K562 (cell line): Measurements from ENCODE around the gene RNF152. TPM values are rescaled to one million over a fixed set of nuclear protein-coding genes. Genes with fewer than 3 reads are reported as not detected.

ENCODE experiments used
- ATAC-seq: fragments of 200-7000 bp; cut with Tn5 transposase; 3 replicates; pipeline ENCODE4 v1.9.1; 2020; ENCODE audit warnings: moderate library complexity
- Bru-seq: library from RNA; stranded (reverse); fragments of 400-500 nt; gene quantifications from one replicate; lab custom pipeline; 2021; lab: Mats Ljungman, UMichigan
- BruChase-seq, 2 experiments: library from RNA; stranded (reverse); fragments of 400-500 nt; gene quantifications; one replicate each; lab custom pipeline; 2021; lab: Mats Ljungman, UMichigan
- BruUV-seq: library from RNA; stranded (reverse); fragments of 400-500 nt; replicated peaks from 2 replicates; lab custom pipeline; 2021; lab: Mats Ljungman, UMichigan
- CTCF ChIA-PET: fragments of 300-600 bp; formaldehyde crosslinking; extraction: SDS; loops from one replicate; lab custom pipeline; 2021; ENCODE audit warnings: low intra/inter-chr PET ratio; lab: Yijun Ruan, JAX
- POLR2A ChIA-PET: fragments of 300-600, 350-650 bp; sonication (Branson Sonifier 250); formaldehyde crosslinking; extraction: SDS; loops from one replicate; lab custom pipeline; 2021; ENCODE audit warnings: antibody characterized with exemption, inconsistent platforms; lab: Yijun Ruan, JAX
- DNase-seq, 4 experiments: peaks; one replicate each; pipeline versions ENCODE4 v3.0.0 to v3.0.0-alpha.2; 2011 to 2018; ENCODE audit warnings: low spot score in 3 of 4, mixed read lengths in 3 of 4; ENCODE audit errors: extremely low read depth in 1 of 4
- FAIRE-seq: peaks from 2 replicates; lab custom pipeline; 2011; peaks lifted over from hg19 to GRCh38; lab: Jason Lieb, UNC
- H2AFZ ChIP-seq: 2 replicates; pipeline ENCODE4 v1.6.0; 2011; ENCODE audit warnings: low read depth, low read length, control low read depth, inconsistent platforms
- H3K27ac ChIP-seq: fragments of 200-600 bp; 3 replicates; pipeline ENCODE4 v1.8.0; 2011; ENCODE audit warnings: low read depth, mild to moderate bottlenecking, control low read depth, inconsistent platforms, low read length, moderate library complexity, mixed read lengths; ENCODE audit errors: extremely low read depth
- H3K27me3 ChIP-seq, 2 experiments: fragments of 300-600 bp in 1 of 2; 2 replicates in 1 of 2; 3 replicates in 1 of 2; pipeline versions ENCODE4 v1.6.0 to v1.8.0; 2011; ENCODE audit warnings: inconsistent platforms in 2 of 2, low read length in 2 of 2, mild to moderate bottlenecking in 1 of 2, mixed read lengths in 1 of 2, moderate library complexity in 1 of 2; ENCODE audit not compliant: control insufficient read depth in 2 of 2, insufficient read depth in 2 of 2
- H3K36me3 ChIP-seq: fragments of 300-600 bp; 3 replicates; pipeline ENCODE4 v1.8.0; 2011; ENCODE audit warnings: mild to moderate bottlenecking, low read length, inconsistent platforms; ENCODE audit not compliant: control insufficient read depth, insufficient read depth
- H3K4me1 ChIP-seq, 2 experiments: fragments of 200-600 bp in 1 of 2; replicated peaks in 1 of 2; 2 replicates in 1 of 2; 3 replicates in 1 of 2; pipeline versions ENCODE4 v1.5.1 to v1.8.0; 2011; ENCODE audit warnings: inconsistent platforms in 2 of 2, low read length in 2 of 2, mild to moderate bottlenecking in 1 of 2, mixed read lengths in 1 of 2, moderate library complexity in 1 of 2; ENCODE audit not compliant: control insufficient read depth in 2 of 2, insufficient read depth in 2 of 2
- H3K4me2 ChIP-seq: 2 replicates; pipeline ENCODE4 v1.6.1; 2011; ENCODE audit warnings: low read length, control low read depth, inconsistent platforms, mixed read lengths; ENCODE audit not compliant: insufficient read depth
- H3K4me3 ChIP-seq: fragments of 200-600 bp; sonication (generic), shearing (Covaris generic); 2 replicates; pipeline ENCODE4 v1.5.1; 2016; ENCODE audit warnings: control low read depth, inconsistent platforms
- H3K79me2 ChIP-seq: fragments of 200-600 bp; 3 replicates; pipeline ENCODE4 v1.8.0; 2011; ENCODE audit warnings: low read length, inconsistent platforms; ENCODE audit not compliant: control insufficient read depth, insufficient read depth
- H3K9ac ChIP-seq, 2 experiments: 2 replicates each; pipeline versions ENCODE4 v1.6.0 to v1.6.1; 2011; ENCODE audit warnings: low read depth in 2 of 2, low read length in 2 of 2, control low read depth in 1 of 2, inconsistent platforms in 1 of 2, mild to moderate bottlenecking in 1 of 2, mixed read lengths in 1 of 2; ENCODE audit not compliant: insufficient read depth in 1 of 2
- H3K9me1 ChIP-seq: one replicate; pipeline ENCODE4 v1.6.0; 2011; ENCODE audit warnings: inconsistent platforms, mild to moderate bottlenecking, low read length, moderate library complexity; ENCODE audit not compliant: control insufficient read depth, insufficient read depth
- H3K9me3 ChIP-seq: replicated peaks from 2 replicates; pipeline ENCODE4 v1.5.1; 2011; ENCODE audit warnings: low read depth, low read length, inconsistent platforms; ENCODE audit not compliant: control insufficient read depth, insufficient read depth
- H4K20me1 ChIP-seq: replicated peaks from 2 replicates; pipeline ENCODE4 v1.6.1; 2011; ENCODE audit warnings: low read length, inconsistent platforms, mixed read lengths; ENCODE audit not compliant: control insufficient read depth, insufficient read depth
- HCFC1 ChIP-seq: IDR thresholded peaks from 2 replicates; pipeline ENCODE4 v1.6.1; 2012; ENCODE audit warnings: low read depth, low read length, improper control_type of control experiment
- KLF16 ChIP-seq: IDR thresholded peaks from 2 replicates; pipeline ENCODE4 v1.6.1; 2016; ENCODE audit warnings: antibody characterized with exemption
- NFE2 ChIP-seq: IDR thresholded peaks from 2 replicates; pipeline ENCODE4 v1.6.1; 2014; ENCODE audit warnings: antibody characterized with exemption, low read depth
- PML ChIP-seq: IDR thresholded peaks from 2 replicates; pipeline ENCODE4 v1.6.1; 2012; ENCODE audit warnings: low read length, inconsistent platforms
- SP2 ChIP-seq: IDR thresholded peaks from 2 replicates; pipeline ENCODE4 v1.6.1; 2011; ENCODE audit warnings: mild to moderate bottlenecking, low read depth, low read length, moderate library complexity; ENCODE audit not compliant: poor library complexity, severe bottlenecking; ENCODE audit errors: extremely low read depth
- SRSF3 ChIP-seq: fragments of 200-400 bp; formaldehyde crosslinking; IDR thresholded peaks from 2 replicates; pipeline ENCODE4 v1.6.1; 2016; ENCODE audit warnings: mild to moderate bottlenecking, low read length, moderate library complexity; ENCODE audit not compliant: insufficient read depth
- U2AF2 ChIP-seq: fragments of 200-400 bp; formaldehyde crosslinking; optimal IDR thresholded peaks from 2 replicates; pipeline ENCODE3; 2017; ENCODE audit warnings: low read depth, mild to moderate bottlenecking, low read length
- ZNF134 ChIP-seq: fragments of 250-450 bp; sonication (Bioruptor Pico); conservative IDR thresholded peaks from 2 replicates; pipeline ENCODE4 v1.4.0; 2020
- ZNF668 ChIP-seq: fragments of 250-450 bp; sonication (Bioruptor Pico); IDR thresholded peaks from 2 replicates; pipeline ENCODE4 v1.8.0; 2022; ENCODE audit warnings: mild to moderate bottlenecking, inconsistent platforms
- WGBS: fragments of 100-300 bp; shearing (Covaris generic); methylation state at CpG from one replicate; pipeline ENCODE4 v1.1.6; 2016; ENCODE audit warnings: low coverage, mixed read lengths; ENCODE audit not compliant: insufficient coverage; ENCODE audit errors: missing lambda C conversion rate; 5-methylcytosine and 5-hydroxymethylcytosine counted together
- in situ Hi-C: fragments of 300-500 bp; cut with MboI; formaldehyde crosslinking; loops from 4 replicates; pipeline ENCODE4 v1.15.0; 2018; ENCODE audit warnings: inconsistent platforms, mixed read lengths
- intact Hi-C: fragments of 100-400 bp; cut with micrococcal nuclease; formaldehyde crosslinking; loops from 2 replicates; pipeline ENCODE4 v1.14.2; 2022
- long read RNA-seq, 3 experiments: library from polyadenylated mRNA in 2 of 3; library from RNA in 1 of 3; unstranded in 2 of 3; stranded (forward) in 1 of 3; transcript quantifications; one replicate each; pipeline ENCODE4 v2.0.0, GENCODE V29; 2019 to 2022
- polyA minus RNA-seq, 3 experiments: library from RNA; depleted of rRNA, polyadenylated mRNA; stranded (reverse); fragments of >200 nt; gene quantifications; 2 replicates each; pipeline ENCODE4 v1.2.3, GENCODE V29; 2011
- polyA plus RNA-seq, 8 experiments: library from polyadenylated mRNA; depleted of rRNA in 4 of 8; stranded (reverse) in 5 of 8; unstranded in 3 of 8; fragments of >200 nt; fragmentation: Nextera tagmentation in 2 of 8; fragmentation: Illumina TruSeq in 1 of 8; extraction: Ambion mirVana in 2 of 8; extraction: Trizol in 1 of 8; gene quantifications; 2 replicates each; pipeline versions ENCODE4 v1.2.1 to v1.2.3, GENCODE V29; 2011 to 2014; ENCODE audit warnings: inconsistent platforms in 1 of 8, missing spikeins in 1 of 8
- total RNA-seq, 7 experiments: library from RNA; depleted of rRNA in 6 of 7; stranded (reverse); fragments of >200 nt in 6 of 7; fragmentation: Illumina TruSeq in 2 of 7; extraction: Trizol in 2 of 7; gene quantifications; 2 replicates each; pipeline versions ENCODE4 v1.2.1 to v1.2.3, GENCODE V29; 2011 to 2021; ENCODE audit warnings: low replicate concordance in 1 of 7
- TF ChIP-seq, protein P1 (sequence below): sonication (generic); formaldehyde crosslinking; IDR thresholded peaks from 2 replicates; pipeline ENCODE4 v1.8.1; 2022; ENCODE audit warnings: missing genetic modification reagents
- TF ChIP-seq, protein P2 (sequence below): IDR thresholded peaks from 2 replicates; pipeline ENCODE4 v1.6.1; 2016; ENCODE audit warnings: missing genetic modification characterization, missing compliant biosample characterization

The RNF152 gene, protein sequence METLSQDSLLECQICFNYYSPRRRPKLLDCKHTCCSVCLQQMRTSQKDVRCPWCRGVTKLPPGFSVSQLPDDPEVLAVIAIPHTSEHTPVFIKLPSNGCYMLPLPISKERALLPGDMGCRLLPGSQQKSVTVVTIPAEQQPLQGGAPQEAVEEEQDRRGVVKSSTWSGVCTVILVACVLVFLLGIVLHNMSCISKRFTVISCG
- 0.83 TPM in 1 of 2 replicates, not detected in the other for total RNA-seq (2011; cell fraction: chromatin; rRNA removed; ENCODE audit: low replicate concordance)
- under 0.01 TPM in 1 of 2 replicates, not detected in the other for total RNA-seq (2011; cell fraction: nucleolus; rRNA removed)
- 0.08 TPM in 1 of 2 replicates, not detected in the other for total RNA-seq (2011; cell fraction: nucleoplasm; rRNA removed)
- not detected in 2 replicates for total RNA-seq (2014; rRNA removed)
- not detected in 2 replicates for total RNA-seq (2014; rRNA removed; fragmentation: Illumina TruSeq; extraction: Trizol)
- not detected in 2 replicates for total RNA-seq (2015; rRNA removed; fragmentation: Illumina TruSeq; extraction: Trizol)
- total RNA-seq (2021): 0.02 and 0.04 TPM in 2 replicates
- polyA plus RNA-seq (2011; rRNA removed): not detected in 2 replicates
- 0.21 TPM in 1 of 2 replicates, not detected in the other for polyA plus RNA-seq (2011; cell fraction: cytosol; rRNA removed)
- 0.01 TPM in 1 of 2 replicates, not detected in the other for polyA plus RNA-seq (2011; cell fraction: nucleus; rRNA removed)
- polyA plus RNA-seq (2012): not detected in 2 replicates
- polyA plus RNA-seq (2014; fragmentation: Illumina TruSeq; extraction: Trizol): not detected in 2 replicates
- polyA plus RNA-seq (2014; fragmentation: Nextera tagmentation; extraction: Ambion mirVana): not detected
- polyA plus RNA-seq (2014; rRNA removed): 0.05 TPM in 1 of 2 replicates, not detected in the other
- not detected in 2 replicates for polyA minus RNA-seq (2011; rRNA and poly(A)+ RNA removed)
- polyA minus RNA-seq (2011; cell fraction: cytosol; rRNA and poly(A)+ RNA removed): not detected in 2 replicates
- polyA minus RNA-seq (2011; cell fraction: nucleus; rRNA and poly(A)+ RNA removed): not detected in 2 replicates
- Bru-seq, nascent RNA: percentile 7 among the genes with signal in this experiment
- BruChase-seq, experiment 1, labeled RNA remaining after a 2-hour chase: percentile 12 among the genes with signal in this experiment
- percentile 13 among the genes with signal in this experiment for BruChase-seq, experiment 2, labeled RNA remaining after a 6-hour chase
- long read RNA-seq, experiment 1: 0 reads
- long read RNA-seq, experiment 2: 0 reads
- long read RNA-seq, experiment 3: 0 reads

DNA sequence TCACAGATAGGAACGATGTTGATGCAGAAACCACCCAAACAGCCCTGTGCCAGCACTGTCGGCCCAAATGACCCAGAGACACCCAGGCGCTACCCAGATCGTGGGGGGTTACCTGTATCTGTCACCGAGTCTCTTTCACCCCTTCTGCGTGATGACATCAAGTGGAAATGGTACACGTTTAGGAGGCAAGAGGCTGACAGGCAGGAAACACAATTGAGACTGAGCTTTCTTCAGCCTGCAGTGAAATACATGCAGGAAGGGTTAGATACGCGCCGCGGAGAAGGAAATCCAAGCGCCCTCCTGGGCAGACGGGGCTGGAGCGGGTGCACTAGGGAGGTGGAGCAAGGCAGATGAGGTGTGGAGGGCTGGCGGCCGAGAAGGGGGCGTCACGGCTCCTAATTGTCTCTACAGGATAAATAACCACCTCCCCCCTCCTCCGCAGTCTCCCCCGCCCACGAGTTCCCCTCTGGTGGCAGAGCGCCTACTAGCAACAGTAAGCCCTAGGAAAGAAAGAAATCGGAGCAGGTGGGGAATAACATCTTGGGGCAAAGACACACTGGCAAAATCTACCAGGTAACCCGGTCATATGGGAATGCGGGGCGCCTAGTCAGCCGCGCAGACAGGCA, at the start of gene RNF152:
RNF152 (minus strand) TSS at position 325 of the 626 bp plus-strand sequence. CDS start 76,544 bp downstream, outside the sequence.
- intact Hi-C loops (no loop called here), in situ Hi-C loops (no loop called here)
- Histone ChIP-seq H3K9me3 (no peaks in the 10 kb centered on the region), H3K9me1 (no peaks in the 10 kb centered on the region), H3K4me2 (no peak within 1 kb of the TSS; the same call in 1 of the 2 replicates), H3K4me3 (peak within 1 kb of the TSS; percentile 38), H3K27me3 (peaks cover 0 to 11% of the 10 kb centered on the region in 2 experiments; a peak in 1 of 5 replicates), H3K9ac (peak within 1 kb of the TSS in 1 of 2 experiments; percentile 52; a peak in 1 of 4 replicates), H3K36me3 (no peaks in the 10 kb centered on the region), H3K4me1 (peaks cover 0 to 15% of the 10 kb centered on the region in 2 experiments; a peak in 2 of 5 replicates), H3K27ac (no peak within 1 kb of the TSS), H4K20me1 (no peaks in the 10 kb centered on the region), H2AFZ (0 out of 2 replicates have a peak within 1 kb of the TSS, but pooled peaks have one; percentile 55), H3K79me2 (no peaks in the 10 kb centered on the region)
- 20% methylated on average over 3 of the region's 28 CpGs for WGBS
- no peak for ATAC-seq
- no peak for FAIRE-seq
- ChIA-PET POLR2A (no interaction called here), CTCF (no interaction called here)
- no peak for DNase-seq
- TF ChIP-seq SP2 (no peak), PML (no peak), U2AF2 (no peak), ZNF134 (CRISPR knock-in tag) (no peak), HCFC1 (no peak), ZNF668 (no peak), NFE2 (no peak), KLF16 (no peak), SRSF3 (no peak)
- TF ChIP-seq, protein P1, sequence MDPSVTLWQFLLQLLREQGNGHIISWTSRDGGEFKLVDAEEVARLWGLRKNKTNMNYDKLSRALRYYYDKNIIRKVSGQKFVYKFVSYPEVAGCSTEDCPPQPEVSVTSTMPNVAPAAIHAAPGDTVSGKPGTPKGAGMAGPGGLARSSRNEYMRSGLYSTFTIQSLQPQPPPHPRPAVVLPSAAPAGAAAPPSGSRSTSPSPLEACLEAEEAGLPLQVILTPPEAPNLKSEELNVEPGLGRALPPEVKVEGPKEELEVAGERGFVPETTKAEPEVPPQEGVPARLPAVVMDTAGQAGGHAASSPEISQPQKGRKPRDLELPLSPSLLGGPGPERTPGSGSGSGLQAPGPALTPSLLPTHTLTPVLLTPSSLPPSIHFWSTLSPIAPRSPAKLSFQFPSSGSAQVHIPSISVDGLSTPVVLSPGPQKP (CRISPR knock-in tag): no peak
- TF ChIP-seq, protein P2, sequence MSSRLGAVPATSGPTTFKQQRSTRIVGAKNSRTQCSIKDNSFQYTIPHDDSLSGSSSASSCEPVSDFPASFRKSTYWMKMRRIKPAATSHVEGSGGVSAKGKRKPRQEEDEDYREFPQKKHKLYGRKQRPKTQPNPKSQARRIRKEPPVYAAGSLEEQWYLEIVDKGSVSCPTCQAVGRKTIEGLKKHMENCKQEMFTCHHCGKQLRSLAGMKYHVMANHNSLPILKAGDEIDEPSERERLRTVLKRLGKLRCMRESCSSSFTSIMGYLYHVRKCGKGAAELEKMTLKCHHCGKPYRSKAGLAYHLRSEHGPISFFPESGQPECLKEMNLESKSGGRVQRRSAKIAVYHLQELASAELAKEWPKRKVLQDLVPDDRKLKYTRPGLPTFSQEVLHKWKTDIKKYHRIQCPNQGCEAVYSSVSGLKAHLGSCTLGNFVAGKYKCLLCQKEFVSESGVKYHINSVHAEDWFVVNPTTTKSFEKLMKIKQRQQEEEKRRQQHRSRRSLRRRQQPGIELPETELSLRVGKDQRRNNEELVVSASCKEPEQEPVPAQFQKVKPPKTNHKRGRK (tag): no peak
- BruUV-seq: no TSS peak
